Measurements from ENCODE around the gene PCDHGA7. TPM values are rescaled to one million over a fixed set of nuclear protein-coding genes. Genes with fewer than 3 reads are reported as not detected.
A peak's percentile ranks its signal among the peaks of the same experiment; 100 is the strongest.
"Not testable (repeated sequence)": the region's sequence is repeated elsewhere in the genome, so short reads cannot be mapped to it uniquely, and the experiment has no call there.

PCDHGA7 gene
- total and polyA plus RNA-seq, 4 donors: 2.1 to 8.0 (median 6.4) TPM; not detected in 1

- ATAC-seq (ENCODE audit: low FRiP score) (no peak), DNase-seq (no peak)
- Histone ChIP-seq H3K9me3 (ENCODE audit: control insufficient read depth, low read length) (peaks cover 45% of the 10 kb centered on the region), H3K4me1 (ENCODE audit: control insufficient read depth in 1 of 2, insufficient read depth in 2 of 2, low read length in 2 of 2) (no peaks in the 10 kb centered on the region), H3K27ac (ENCODE audit: low read depth in 1 of 2, low read length in 2 of 2) (no peak overlapping the region), H3K4me3 (ENCODE audit: low read length in 2 of 2) (no peak overlapping the region), H3K36me3 (ENCODE audit: control insufficient read depth in 1 of 2, insufficient read depth in 2 of 2, low read length in 1 of 2) (no peaks in the 10 kb centered on the region), H3K27me3 (ENCODE audit: control insufficient read depth in 1 of 2, insufficient read depth in 2 of 2, low read length in 1 of 2) (no peaks in the 10 kb centered on the region)
- intact Hi-C loops (cut with DNase I): loop anchor here in 1 of 2 donors (5.0 kb wide), 1 partner anchor 48 kb away; the partner anchor contains the start of gene PCDHGA11
- WGBS, 2 donors: 48 to 50% methylated on average over 14 of the region's 14 CpGs
Observed at GRCh38 chr5:141374627-141375026, 7.9 kb upstream of the PCDHGA7 start.

- H3K27ac ChIP-seq (ENCODE audit: low read depth in 1 of 2, low read length in 2 of 2); ATAC-seq (ENCODE audit: low FRiP score); H3K36me3 ChIP-seq (ENCODE audit: control insufficient read depth in 1 of 2, insufficient read depth in 2 of 2, low read length in 1 of 2); H3K4me3 ChIP-seq (ENCODE audit: low read length in 2 of 2); H3K4me1 ChIP-seq (ENCODE audit: control insufficient read depth in 1 of 2, insufficient read depth in 2 of 2, low read length in 2 of 2); H3K27me3 ChIP-seq (ENCODE audit: control insufficient read depth in 1 of 2, insufficient read depth in 2 of 2, low read length in 1 of 2); intact Hi-C loops (cut with DNase I): not testable (repeated sequence)
- DNase-seq: peak in 1 of 2 donors; percentile 61
- WGBS, 2 donors: 28 to 46% methylated on average over 28 to 43 of the region's 48 CpGs
- H3K9me3 ChIP-seq (ENCODE audit: control insufficient read depth, low read length): peaks cover 39% of the 10 kb centered on the region
Observed at GRCh38 chr5:141375444-141376155, 6.9 kb upstream of the PCDHGA7 start.

- Histone ChIP-seq H3K4me1 (ENCODE audit: control insufficient read depth in 1 of 2, insufficient read depth in 2 of 2, low read length in 2 of 2) (no peaks in the 10 kb centered on the region), H3K27me3 (ENCODE audit: control insufficient read depth in 1 of 2, insufficient read depth in 2 of 2, low read length in 1 of 2) (no peaks in the 10 kb centered on the region), H3K9me3 (ENCODE audit: control insufficient read depth, low read length) (peaks cover 20% of the 10 kb centered on the region), H3K36me3 (ENCODE audit: control insufficient read depth in 1 of 2, insufficient read depth in 2 of 2, low read length in 1 of 2) (no peaks in the 10 kb centered on the region), H3K4me3 (ENCODE audit: low read length in 2 of 2) (no peak overlapping the region), H3K27ac (ENCODE audit: low read depth in 1 of 2, low read length in 2 of 2) (no peak overlapping the region)
- peak in 1 of 2 donors; percentile 43 for DNase-seq
- intact Hi-C loops (cut with DNase I): no loop called here
- ATAC-seq (ENCODE audit: low FRiP score): no peak
- 27 to 37% methylated on average over 21 of the region's 21 CpGs for WGBS, 2 donors
Observed at GRCh38 chr5:141383345-141383744, 803 bp downstream of the PCDHGA7 start.

- intact Hi-C loops (cut with DNase I): no loop called here
- H3K36me3 ChIP-seq (ENCODE audit: control insufficient read depth in 1 of 2, insufficient read depth in 2 of 2, low read length in 1 of 2): no peaks in the 10 kb centered on the region
- WGBS, 2 donors: 39 to 43% methylated on average over 43 of the region's 43 CpGs
- no peak overlapping the region for H3K27ac ChIP-seq (ENCODE audit: low read depth in 1 of 2, low read length in 2 of 2)
- no peak overlapping the region for H3K4me3 ChIP-seq (ENCODE audit: low read length in 2 of 2)
- ATAC-seq (ENCODE audit: low FRiP score) (no peak), DNase-seq (peak in 1 of 2 donors; percentile 56)
- H3K27me3 ChIP-seq (ENCODE audit: control insufficient read depth in 1 of 2, insufficient read depth in 2 of 2, low read length in 1 of 2): no peaks in the 10 kb centered on the region
- H3K4me1 ChIP-seq (ENCODE audit: control insufficient read depth in 1 of 2, insufficient read depth in 2 of 2, low read length in 2 of 2): no peaks in the 10 kb centered on the region
- H3K9me3 ChIP-seq (ENCODE audit: control insufficient read depth, low read length): peaks cover 31% of the 10 kb centered on the region
Observed at GRCh38 chr5:141384471-141385267, 2.1 kb downstream of the PCDHGA7 start.

- H3K27ac ChIP-seq (ENCODE audit: low read depth in 1 of 2, low read length in 2 of 2); H3K27me3 ChIP-seq (ENCODE audit: control insufficient read depth in 1 of 2, insufficient read depth in 2 of 2, low read length in 1 of 2); intact Hi-C loops (cut with DNase I); H3K36me3 ChIP-seq (ENCODE audit: control insufficient read depth in 1 of 2, insufficient read depth in 2 of 2, low read length in 1 of 2); H3K4me3 ChIP-seq (ENCODE audit: low read length in 2 of 2); H3K4me1 ChIP-seq (ENCODE audit: control insufficient read depth in 1 of 2, insufficient read depth in 2 of 2, low read length in 2 of 2); ATAC-seq (ENCODE audit: low FRiP score): not testable (repeated sequence)
- peaks cover 36% of the 10 kb centered on the region for H3K9me3 ChIP-seq (ENCODE audit: control insufficient read depth, low read length)
- DNase-seq: peak in 1 of 2 donors; percentile 74
- WGBS, 2 donors: 7 to 12% methylated on average over 17 to 22 of the region's 40 CpGs
Observed at GRCh38 chr5:141387557-141388311, 5.2 kb downstream of the PCDHGA7 start, which contains the start of gene PCDHGB4. PCDHGB4 (plus strand) TSS chr5:141387698; CDS start chr5:141387885, 187 bp downstream.

GRCh38 chr5:141388661-141389060 lies 6.1 kb downstream of the PCDHGA7 start:
- intact Hi-C loops (cut with DNase I): no loop called here
- Histone ChIP-seq H3K9me3 (ENCODE audit: control insufficient read depth, low read length) (peaks cover 36% of the 10 kb centered on the region), H3K27ac (ENCODE audit: low read depth in 1 of 2, low read length in 2 of 2) (no peak overlapping the region), H3K4me1 (ENCODE audit: control insufficient read depth in 1 of 2, insufficient read depth in 2 of 2, low read length in 2 of 2) (no peaks in the 10 kb centered on the region), H3K27me3 (ENCODE audit: control insufficient read depth in 1 of 2, insufficient read depth in 2 of 2, low read length in 1 of 2) (no peaks in the 10 kb centered on the region), H3K4me3 (ENCODE audit: low read length in 2 of 2) (no peak overlapping the region), H3K36me3 (ENCODE audit: control insufficient read depth in 1 of 2, insufficient read depth in 2 of 2, low read length in 1 of 2) (no peaks in the 10 kb centered on the region)
- 37 to 44% methylated on average over 10 of the region's 10 CpGs for WGBS, 2 donors
- ATAC-seq (ENCODE audit: low FRiP score) (no peak), DNase-seq (no peak)

- ATAC-seq (ENCODE audit: low FRiP score) (no peak), DNase-seq (peak in 1 of 2 donors; percentile 58)
- WGBS, 2 donors: 24 to 32% methylated on average over 77 of the region's 77 CpGs
- Histone ChIP-seq H3K9me3 (ENCODE audit: control insufficient read depth, low read length) (peaks cover 37% of the 10 kb centered on the region), H3K4me3 (ENCODE audit: low read length in 2 of 2) (no peak overlapping the region), H3K27ac (ENCODE audit: low read depth in 1 of 2, low read length in 2 of 2) (no peak overlapping the region), H3K4me1 (ENCODE audit: control insufficient read depth in 1 of 2, insufficient read depth in 2 of 2, low read length in 2 of 2) (no peaks in the 10 kb centered on the region), H3K27me3 (ENCODE audit: control insufficient read depth in 1 of 2, insufficient read depth in 2 of 2, low read length in 1 of 2) (no peaks in the 10 kb centered on the region), H3K36me3 (ENCODE audit: control insufficient read depth in 1 of 2, insufficient read depth in 2 of 2, low read length in 1 of 2) (no peaks in the 10 kb centered on the region)
- intact Hi-C loops (cut with DNase I): no loop called here
Observed at GRCh38 chr5:141389153-141390042, 6.9 kb downstream of the PCDHGA7 start.
